HG03135 (cell line): ENCODE data around the gene GPC5.
"Not testable (repeated sequence)": the region's sequence is repeated elsewhere in the genome, so short reads cannot be mapped to it uniquely, and the experiment has no call there.

Source experiments
- ATAC-seq: cut with Tn5 transposase; IDR thresholded peaks from one replicate; pipeline ENCODE4 v1.9.1; 2021; ENCODE audit warnings: mild to moderate bottlenecking, moderate library complexity; ENCODE audit not compliant: unreplicated experiment

The GPC5 gene

DNA sequence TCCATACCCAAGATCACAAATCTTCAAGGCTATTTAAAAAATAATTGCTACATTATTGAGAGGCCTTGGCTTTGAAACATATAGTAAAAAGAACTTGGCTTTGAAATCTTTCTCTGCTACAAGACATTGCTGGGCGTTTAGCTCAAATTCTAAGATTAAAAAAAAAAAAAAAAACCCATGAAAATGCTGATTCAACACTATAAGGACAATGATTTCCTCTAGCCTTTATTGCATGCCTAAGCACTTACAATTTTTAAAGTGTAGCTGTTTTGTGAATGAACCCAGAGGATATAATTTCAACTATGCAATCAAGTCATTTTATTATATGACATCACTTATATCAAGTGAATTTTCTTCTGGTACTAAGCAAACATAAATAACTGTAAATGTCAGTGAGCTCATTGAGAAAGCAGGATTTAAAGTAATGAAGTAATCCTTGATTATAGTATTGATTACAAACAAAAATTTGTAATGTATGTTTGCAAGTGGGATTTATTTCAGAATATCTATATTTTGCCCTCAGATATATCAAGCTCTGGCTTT lies 1488.2 kb downstream of the GPC5 start:
- ATAC-seq, result no peak

DNA sequence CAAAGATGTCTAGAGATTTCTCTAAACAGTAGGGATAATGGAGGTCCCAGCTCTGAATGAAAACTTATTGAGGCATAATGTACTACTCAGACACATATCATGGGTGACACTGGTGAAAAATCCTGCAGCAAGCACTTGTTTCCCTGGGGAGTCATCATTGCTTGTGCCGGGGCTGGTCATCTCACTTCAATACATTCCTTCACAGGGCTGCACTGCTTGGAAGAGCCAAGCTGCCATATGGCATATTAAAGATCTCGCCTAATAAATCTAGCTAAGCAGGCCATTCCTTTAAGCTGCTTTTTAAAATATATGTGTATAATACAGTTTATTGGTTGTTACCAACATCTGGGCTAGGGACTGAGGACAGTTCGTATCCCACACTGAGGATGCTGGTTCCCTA lies 1496.0 kb downstream of the GPC5 start:
- ATAC-seq, result no peak

DNA sequence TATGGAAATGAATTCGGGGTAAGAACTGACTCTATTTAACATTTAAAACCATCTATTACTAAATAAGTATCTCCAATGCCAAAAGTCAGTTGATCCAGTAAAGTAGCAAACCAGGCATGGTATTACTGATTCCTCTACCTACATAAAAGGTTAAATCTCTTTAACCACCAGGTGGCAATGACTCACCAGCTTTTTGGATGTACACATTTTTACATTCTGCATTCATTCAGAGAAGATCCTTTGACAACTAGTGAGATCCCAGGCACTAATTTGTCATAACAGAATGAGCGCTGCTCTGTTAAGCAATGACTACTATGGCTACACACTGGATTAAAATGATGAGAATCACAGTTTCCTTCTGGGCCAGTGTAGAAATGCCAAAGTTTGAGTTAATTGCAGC lies 1498.4 kb downstream of the GPC5 start:
- no peak for ATAC-seq

DNA sequence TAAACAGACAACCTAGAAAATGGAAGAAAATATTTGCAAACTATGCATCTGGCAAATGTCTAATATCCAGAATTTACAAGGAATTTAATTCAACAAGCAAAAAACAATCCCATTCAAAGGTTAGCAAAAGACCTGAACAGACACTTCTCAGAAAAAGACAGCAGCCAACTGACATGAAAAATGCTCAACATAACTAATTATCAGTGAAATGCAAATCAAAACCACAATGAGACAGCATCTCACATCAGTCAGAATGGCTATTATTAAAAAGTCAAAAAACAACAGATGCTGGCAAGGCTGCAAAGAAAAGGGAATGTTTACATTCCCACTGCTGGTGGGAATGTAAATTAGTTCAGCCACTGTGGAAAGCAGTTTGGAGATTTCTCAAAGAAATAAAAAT lies 1500.5 kb downstream of the GPC5 start:
- not testable (repeated sequence) for ATAC-seq

DNA sequence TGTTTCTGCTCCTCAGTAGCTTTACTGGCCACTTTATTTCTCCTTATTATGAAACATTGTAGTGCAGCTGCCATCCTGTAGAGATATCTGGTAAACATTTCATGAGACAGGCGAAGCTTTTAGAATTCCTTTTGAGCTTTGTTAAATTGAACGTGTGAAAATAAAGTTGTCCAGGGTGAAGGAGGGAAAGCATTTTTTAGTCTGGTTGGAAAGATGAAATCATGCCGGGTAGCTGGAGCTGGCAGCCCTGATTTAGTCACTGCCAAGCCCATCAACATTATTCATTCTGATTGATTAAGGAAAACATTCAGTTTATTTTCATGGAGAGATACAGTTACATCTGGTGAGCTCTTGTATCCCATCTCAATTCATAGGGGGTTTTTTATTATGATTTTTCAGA lies 1502.0 kb downstream of the GPC5 start:
- no peak for ATAC-seq

DNA sequence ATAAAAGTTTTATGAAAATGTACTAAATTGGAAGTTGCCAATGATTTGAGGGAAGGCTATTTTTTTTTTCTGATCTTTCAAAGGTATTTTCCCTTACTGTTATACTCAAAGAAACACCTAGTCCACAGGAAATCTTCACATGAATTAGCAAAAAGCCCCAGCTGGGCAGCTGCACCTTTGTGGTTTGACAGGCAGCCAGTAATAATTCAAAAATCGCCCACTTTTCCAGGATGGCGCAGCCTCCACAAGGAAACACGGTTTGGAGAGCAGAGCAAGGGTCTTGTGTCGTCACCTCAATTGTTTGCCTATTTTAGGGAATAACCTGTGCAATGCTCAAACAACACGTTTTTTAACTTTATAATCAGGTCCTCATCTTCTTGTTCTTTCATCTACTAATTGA lies 1503.3 kb downstream of the GPC5 start:
- ATAC-seq, result no peak

DNA sequence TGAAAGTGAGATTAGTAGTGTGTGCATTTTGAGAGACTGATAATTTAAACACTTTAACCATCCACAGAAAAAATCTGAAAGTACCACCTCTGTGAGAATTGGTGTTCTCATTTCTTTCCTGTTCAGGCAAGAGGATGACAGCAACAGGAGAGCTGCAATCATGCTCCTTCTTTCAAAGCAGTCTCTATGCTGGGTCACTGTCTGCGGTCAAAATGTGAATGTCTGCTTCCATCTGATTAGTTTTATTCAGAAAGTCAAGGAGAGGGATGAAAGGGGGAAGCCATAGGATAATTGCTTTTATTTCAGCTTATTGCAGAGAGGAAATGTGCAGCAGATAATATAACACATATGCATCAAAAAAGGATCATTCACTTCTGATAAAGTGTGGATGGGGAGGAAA lies 1514.2 kb downstream of the GPC5 start:
- ATAC-seq, result no peak

DNA sequence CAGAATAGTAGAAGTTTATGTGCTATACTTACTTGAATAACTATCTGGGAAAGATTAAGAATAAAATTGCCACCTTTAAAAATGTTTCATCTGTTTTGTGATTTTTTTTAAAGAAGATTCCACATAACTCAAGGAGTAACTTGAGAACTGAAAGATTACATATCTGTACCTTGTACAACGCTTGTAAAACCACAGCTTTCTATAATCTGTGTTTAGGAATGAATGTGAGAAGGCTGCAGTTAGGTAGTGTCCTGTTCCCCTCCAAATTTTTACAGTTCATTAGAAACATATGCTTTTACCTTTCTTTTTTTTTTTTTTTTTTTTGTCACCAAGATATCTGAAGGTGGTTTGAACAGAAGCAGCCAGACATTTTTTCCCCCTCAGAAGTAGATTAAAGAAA lies 1515.4 kb downstream of the GPC5 start:
- no peak for ATAC-seq
